Activated CD8-positive, alpha-beta memory T cell treated with anti-CD3 and anti-CD28 coated beads, Interleukin-2, amount 50 U/mL, for 24 hours (primary cell): ENCODE measurements around the gene STK39.

ENCODE experiments used
- DNase-seq: peaks from one replicate; pipeline ENCODE4 v3.0.0-alpha.2; 2020; ENCODE audit errors: extremely low read depth

The STK39 gene

DNA sequence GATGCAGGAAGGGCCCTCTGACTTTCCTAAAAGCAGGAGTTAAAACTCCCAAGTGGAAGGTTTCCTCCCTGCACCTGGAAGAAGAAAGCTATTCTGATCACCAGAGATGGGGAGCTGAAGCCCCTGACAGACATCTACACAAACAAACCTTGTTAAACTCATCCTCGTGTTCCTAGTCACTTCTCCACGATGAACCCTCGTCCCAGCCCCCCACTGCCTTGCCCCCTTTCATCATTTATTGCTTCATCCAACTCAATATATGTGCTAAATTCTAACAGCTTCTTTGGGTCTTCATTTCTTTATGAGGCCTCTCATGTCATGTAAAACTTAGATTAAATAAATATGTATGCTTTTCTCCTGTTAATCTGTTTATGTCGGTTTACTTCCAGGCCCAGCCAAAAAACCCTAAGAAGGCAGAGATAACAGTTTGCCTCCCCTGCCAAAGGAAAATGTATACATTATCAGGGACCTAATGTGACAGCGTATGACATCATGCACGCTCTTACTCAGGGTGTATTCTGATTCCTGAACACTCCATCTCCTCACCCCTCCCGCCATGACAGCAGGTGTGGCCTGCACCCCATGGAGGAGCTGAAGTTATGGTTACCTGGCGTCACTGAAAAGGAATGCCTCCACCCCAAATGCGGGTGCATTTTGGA is 287.2 kb downstream of the STK39 start:
- no peak for DNase-seq

DNA sequence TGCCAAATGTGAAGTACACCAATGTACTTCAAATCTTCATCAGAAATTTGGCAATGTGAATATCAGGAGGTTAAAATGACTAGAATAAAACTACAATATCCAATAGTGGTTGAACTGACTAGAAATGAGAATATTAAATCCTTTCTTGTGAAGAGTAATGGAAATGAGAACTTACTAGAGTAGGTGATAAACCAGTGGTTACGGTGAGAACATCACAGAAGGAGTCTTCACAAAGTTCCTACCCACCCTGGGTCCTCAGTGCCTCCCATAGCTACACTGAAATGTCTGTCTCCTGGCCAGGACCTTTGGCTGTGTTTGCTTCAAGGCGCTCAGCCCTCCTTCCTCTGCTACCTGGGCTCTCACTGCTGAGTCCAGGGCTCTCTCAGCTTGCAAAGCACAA is 289.7 kb downstream of the STK39 start:
- no peak for DNase-seq

GRCh38 chr2:167955264-167955906 is 292.0 kb downstream of the STK39 start:
- DNase-seq: no peak

DNA sequence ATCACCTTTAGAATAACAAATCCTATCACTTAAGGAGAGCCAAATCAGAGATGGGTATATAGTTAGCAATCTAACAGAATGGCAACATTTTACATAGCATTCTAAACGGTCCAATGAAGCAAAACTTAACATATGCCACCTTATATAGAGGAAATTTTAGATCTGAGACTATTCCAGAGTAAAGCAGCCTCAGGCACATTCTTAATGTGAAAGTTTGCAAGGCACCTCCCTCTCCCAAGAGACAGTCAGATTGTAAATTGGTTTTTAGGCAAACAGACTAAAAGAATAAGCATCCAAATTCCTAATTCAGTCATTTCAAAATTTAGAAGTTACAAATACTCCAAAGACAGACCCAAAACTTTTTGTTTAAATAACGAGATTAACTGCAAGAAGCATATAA is 292.9 kb downstream of the STK39 start:
- DNase-seq: no peak

DNA sequence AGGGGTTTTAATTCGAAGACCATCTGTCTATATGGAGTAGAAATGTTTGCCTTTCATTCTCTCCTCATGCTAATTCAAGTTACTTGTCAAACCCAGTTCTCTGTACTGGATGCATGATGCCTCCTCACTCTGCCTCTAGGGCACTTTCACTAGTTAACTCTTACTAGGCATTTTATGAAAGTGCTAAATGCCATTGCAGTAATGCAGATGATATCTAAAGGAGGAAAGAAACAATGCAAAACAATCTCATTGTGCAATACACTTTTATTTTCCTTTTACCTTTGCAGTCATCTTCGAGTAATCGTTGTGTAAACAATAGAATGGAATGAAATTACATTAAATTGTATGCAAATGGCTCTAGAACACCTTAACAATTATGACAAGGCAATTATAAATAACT is 293.6 kb downstream of the STK39 start:
- DNase-seq: no peak

DNA sequence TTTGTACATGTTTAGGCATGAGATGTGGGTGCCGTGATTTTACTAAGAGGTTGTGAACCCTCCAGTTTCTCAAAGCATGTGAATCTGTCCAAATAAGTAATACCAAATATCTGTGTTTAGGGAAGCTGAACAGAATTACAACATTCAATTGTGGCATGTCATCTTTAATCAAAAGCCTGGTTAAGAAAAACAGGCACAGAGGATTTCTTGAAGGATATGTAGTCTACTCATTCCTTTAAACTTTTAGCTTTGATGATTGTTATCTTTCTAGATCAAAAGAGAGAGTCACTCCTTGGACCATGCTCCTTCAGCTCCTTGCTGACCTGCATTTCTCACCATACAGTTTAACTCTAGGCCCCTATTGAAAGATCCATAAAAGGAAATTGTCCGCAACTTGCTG is 296.8 kb downstream of the STK39 start:
- no peak for DNase-seq

DNA sequence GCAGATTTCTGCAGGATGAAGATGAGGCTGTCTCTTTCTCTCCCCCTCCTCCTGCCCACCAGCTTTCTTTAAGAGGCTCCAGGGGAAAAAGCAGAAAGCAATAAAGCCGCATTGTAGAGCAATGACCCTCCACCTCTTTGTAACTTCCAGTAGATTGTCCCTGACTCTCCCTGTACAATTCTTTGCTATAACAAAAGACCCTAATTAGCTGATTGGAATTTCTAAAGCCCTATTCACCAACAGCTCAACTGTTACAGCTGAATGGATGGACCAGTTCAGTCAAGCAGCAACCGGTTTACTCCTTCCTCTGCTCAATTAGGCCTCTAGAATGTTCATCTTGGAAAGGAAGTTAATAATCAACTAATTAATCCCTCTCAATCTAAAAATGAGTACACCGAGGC is 301.0 kb downstream of the STK39 start:
- DNase-seq: no peak

GRCh38 chr2:167945660-167946368 is 301.6 kb downstream of the STK39 start:
- DNase-seq: no peak

DNA sequence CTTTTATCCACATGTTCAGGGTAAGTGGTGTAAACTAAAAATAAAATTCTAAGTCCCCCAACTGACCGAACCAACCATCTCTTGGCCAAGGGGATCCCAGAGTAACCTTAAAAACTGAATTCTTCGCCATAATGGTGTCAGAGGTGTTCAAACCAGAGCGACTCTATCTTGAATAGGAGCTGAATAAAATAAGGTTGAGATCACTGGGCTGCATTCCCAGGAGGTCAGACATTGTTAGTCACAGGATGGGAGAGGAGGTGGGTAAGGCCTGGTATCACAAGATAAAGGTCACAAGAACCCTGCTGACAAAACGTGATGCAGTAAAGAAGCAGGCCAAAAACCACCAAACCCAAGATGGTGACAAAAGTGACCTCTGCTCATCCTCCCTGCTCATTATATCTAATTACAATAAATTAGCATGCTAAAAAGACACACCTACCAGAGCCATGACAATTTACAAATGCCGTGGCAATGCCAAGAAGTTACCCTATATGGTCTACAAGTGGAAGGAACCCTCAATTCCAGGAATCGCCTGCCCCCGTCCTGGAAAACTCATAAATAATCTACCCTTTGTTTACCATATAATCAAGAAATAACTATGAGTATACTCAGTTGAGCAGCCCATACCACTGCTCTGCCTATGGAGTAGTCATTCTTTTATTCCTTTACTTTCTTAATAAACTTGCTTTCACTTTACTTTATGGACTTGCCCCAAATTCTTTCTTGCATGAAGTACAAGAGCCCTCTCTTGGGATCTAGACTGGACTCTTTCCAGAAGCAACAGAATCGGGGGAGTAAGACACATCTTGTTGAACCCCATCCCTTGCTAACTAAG is 302.4 kb downstream of the STK39 start:
- no peak for DNase-seq

GRCh38 chr2:167943897-167944296 is 303.5 kb downstream of the STK39 start:
- no peak for DNase-seq

GRCh38 chr2:167943368-167943767 is 304.0 kb downstream of the STK39 start:
- no peak for DNase-seq

- no peak for DNase-seq
These were observed 304.9 kb downstream of the STK39 start for GRCh38 chr2:167942366-167943081.

DNA sequence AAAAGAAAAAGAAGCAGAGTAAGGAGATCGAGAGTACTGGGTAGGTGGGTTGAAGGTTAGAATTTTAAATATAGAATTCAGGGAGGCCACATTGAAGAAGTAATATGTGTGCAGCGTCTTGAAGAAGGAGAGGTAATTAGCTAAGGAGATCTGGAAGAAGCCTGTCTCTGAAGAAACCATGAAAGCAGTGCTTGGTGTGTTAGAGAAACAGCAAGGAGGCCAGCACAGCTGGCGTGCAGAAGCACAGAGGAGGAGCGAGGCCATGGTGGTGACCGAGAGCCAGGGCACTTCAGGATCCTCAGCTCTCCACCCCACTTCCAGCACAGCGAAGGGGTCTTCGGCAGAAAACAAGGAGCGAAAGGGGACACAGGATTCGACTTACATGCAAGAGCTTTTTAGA is 305.8 kb downstream of the STK39 start:
- no peak for DNase-seq

DNA sequence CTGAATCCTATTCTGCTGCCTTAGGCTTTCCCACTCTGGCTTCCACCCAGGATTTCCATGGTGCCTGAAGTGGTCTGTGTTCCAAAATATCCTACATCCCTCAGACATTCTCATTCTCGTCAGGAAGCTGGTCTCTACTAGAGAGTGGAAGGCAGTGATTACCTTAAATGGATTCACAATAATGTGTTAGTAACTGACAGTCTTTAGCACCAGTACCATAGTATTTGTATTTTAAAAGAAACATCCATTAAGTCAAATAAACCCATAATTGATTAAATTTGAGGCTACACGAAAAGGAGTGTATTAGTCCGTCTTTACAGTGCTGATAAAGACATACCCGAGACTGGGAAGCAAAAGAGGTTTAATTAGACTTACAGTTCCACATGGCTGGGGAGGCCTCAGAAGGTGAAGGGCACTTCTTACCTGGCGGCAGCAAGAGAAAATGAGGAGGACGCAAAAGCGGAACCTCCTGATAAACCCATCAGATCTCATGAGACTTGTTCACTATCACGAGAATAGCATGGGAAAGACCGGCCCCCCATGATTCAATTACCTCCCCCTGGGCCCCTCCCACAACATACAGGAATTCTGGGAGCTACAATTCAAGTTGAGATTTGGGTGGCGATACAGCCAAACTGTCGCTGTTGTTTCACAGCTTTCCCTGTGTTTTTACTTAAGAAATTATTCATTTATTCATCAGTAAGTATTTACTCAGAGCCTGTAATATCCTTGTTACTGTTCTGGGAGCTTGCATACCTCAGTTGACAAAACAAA is 306.5 kb downstream of the STK39 start:
- DNase-seq: no peak

DNA sequence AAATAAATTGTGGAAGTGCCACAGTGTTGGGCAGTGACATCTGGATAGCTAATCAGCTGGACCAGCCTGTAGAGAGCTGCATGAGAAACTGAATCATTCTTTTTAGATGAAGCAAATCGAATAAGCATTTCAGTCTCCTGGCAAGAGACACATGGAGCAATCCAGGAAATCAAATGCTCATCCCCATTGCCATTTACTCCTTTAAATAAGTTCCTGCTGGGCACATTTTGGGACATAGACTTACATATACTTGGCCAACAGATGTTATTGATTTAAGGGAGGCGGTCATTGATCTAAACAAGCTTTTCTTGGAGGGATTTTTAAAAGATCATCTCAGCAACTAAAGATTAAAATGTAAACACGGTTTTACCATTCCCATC is 307.1 kb downstream of the STK39 start:
- no peak for DNase-seq

DNA sequence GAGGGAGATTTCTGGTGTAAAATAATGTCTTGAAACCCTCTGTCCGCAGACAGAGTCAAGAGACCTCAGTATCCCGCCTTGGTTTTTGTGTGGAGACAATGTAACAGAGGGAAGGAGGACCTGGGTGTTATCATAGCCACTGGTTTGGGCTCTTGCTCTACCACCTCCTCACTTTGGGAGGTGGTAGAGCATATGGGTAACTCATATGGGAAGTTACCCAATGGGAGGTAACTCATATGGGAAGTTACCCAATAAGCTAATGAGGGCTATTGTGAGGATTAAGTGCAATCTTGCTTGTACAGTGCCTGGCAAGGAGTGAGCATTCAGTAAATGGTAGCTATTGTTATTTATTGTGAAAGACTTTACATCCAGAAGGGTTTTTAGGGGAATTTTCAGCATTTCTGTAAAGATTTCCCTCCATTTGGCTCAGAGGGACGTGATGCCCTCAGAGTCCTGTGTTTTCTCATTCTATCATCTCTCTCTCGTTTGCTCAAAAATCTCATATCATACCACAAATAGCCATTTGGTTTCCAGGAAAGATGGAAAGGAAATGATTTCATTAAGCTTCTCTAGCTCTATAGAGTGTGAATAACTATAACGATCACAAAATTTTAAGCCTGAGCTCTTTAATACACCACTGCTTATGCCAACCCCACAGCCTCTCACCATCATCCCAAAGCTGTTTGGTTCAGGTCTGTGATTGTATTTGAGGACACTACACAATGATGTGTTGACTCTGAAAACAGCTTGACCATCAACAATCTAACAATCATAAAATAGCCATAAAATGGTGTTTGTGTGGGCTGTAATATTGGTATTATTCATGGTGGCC is 307.7 kb downstream of the STK39 start:
- DNase-seq: no peak

- DNase-seq: no peak
These were observed 310.0 kb downstream of the STK39 start for GRCh38 chr2:167937403-167937802.

DNA sequence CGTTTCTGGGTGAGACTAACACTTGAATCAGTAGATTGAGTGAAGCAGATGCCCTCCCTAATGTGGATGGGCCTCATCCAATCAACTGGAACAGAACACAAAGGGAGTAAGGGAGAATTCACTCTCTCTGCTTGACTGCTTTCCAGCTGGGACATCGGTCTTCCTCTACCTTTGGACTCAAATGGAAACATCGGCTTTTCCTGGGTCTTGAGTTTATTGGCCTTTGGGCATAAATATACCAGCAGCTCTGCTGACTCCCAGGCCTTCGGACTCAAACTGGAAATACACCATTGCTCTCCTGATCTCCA is 311.6 kb downstream of the STK39 start:
- no peak for DNase-seq

DNA sequence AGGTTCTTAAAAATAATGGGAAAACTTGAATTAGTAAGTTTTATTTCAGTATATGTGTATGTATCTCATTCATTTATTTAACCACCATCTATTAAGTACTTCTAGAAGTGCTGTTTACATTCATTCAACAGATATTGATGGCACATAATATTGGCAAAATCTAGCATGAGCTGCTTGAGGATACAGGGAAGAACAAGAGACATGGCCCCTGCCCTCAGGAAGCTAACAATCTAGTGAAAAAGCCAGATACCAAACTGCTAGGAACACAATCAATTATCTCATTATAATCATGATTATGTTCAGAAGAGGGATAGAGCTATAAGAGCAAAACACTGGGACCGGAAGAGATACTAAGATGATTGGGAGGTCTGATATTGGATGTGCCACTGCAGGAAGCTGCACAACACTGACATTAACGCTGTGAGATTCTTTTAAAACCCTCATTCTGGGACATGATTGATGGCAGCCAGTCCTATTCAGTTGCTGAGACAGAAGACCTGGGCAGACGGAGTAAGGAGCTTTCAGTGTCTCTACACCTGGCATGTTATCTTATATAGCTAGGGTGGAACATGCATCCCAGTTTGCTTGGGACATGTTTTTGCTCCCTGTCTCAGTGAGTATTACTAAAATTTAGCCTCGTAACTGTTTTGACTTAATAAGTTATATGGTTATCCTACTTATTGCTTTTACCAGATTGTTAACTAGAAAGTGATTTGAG is 314.1 kb downstream of the STK39 start:
- no peak for DNase-seq
